Naive thymus-derived CD8-positive, alpha-beta T cell (primary cell): ENCODE results near the gene SPRED1. TPM values are rescaled to one million over a fixed set of nuclear protein-coding genes. Genes with fewer than 3 reads are reported as not detected.

ENCODE experiments used
- ATAC-seq, 2 donors: fragments of 150-1000 bp; cut with Tn5 transposase in 1 of 2; sonication (Bioruptor Pico), chemical (Tn5 transposase) in 1 of 2; 1 replicate in 1 of 2; 2 replicates in 1 of 2; pipeline ENCODE4 v1.10.0; 2021; ENCODE audit warnings: mild to moderate bottlenecking in 2 of 2, moderate library complexity in 2 of 2
- POLR2A ChIA-PET: fragments of 350-600 bp; sonication (Branson Sonifier 250); formaldehyde crosslinking; loops from one replicate; lab custom pipeline; 2021; ENCODE audit warnings: antibody characterized with exemption; lab: Charles Lee
- DNase-seq, 10 donors: peaks; one replicate each; pipeline versions ENCODE4 v3.0.0 to v3.0.0-alpha.2; 2020 to 2022
- H3K27ac Mint-ChIP-seq, 10 donors: one replicate each; pipeline ENCODE4 v1.8.0; 2020 to 2022; ENCODE audit warnings: mild to moderate bottlenecking in 10 of 10, mixed read lengths in 10 of 10, moderate library complexity in 4 of 10, inconsistent platforms in 1 of 10
- H3K27me3 Mint-ChIP-seq, 5 donors: one replicate each; pipeline ENCODE4 v1.8.0; 2021 to 2022; ENCODE audit warnings: mixed read lengths in 5 of 5
- H3K36me3 Mint-ChIP-seq, 3 donors: one replicate each; pipeline ENCODE4 v1.8.0; 2020 to 2022; ENCODE audit warnings: mixed read lengths in 3 of 3, mild to moderate bottlenecking in 2 of 3, inconsistent platforms in 1 of 3
- H3K4me1 Mint-ChIP-seq, 4 donors: one replicate each; pipeline ENCODE4 v1.8.0; 2021 to 2022; ENCODE audit warnings: mixed read lengths in 4 of 4
- H3K4me3 Mint-ChIP-seq, 10 donors: one replicate each; pipeline ENCODE4 v1.8.0; 2020 to 2022; ENCODE audit warnings: mild to moderate bottlenecking in 10 of 10, mixed read lengths in 10 of 10, moderate library complexity in 6 of 10, inconsistent platforms in 1 of 10
- H3K9me3 Mint-ChIP-seq, 9 donors: one replicate each; pipeline ENCODE4 v1.8.0; 2020 to 2022; ENCODE audit warnings: mixed read lengths in 9 of 9, mild to moderate bottlenecking in 3 of 9, inconsistent platforms in 1 of 9, moderate library complexity in 1 of 9
- polyA plus RNA-seq, 3 donors: library from polyadenylated mRNA; unstranded; fragments of 300-500 nt; fragmentation: Illumina TruSeq; gene quantifications; one replicate each; pipeline ENCODE4 v1.2.3, GENCODE V29; 2021
- total RNA-seq, 8 experiments: library from RNA in 2 of 8; stranded (reverse) in 2 of 8; gene quantifications; one replicate each; pipeline ENCODE4 v1.2.3 and lab custom pipeline; 2021 to 2026

SPRED1 gene
- total RNA-seq (under 1 TPM; 0.41 to 0.75 TPM), polyA plus RNA-seq (under 1 TPM; 0.09 to 0.24 (median 0.11) TPM), total RNA-seq (lab: John Stamatoyannopoulos, UW) (0 to 11.4 (median 0.90) reads per million in 6 experiments)

GRCh38 chr15:38252481-38253350 lies at the start of gene SPRED1:
Gene SPRED1 (plus strand): TSS chr15:38252836. CDS start chr15:38253186, 350 bp downstream.
- H3K4me1 Mint-ChIP-seq = peaks cover 13 to 35% (median 33%) of the 10 kb centered on the region in 4 donors
- peak within 1 kb of the TSS; percentile 85 to 98 (median 92) for H3K4me3 Mint-ChIP-seq
- peak; percentile 21 to 33 for ATAC-seq
- no peaks in the 10 kb centered on the region for H3K36me3 Mint-ChIP-seq
- H3K27me3 Mint-ChIP-seq = peaks cover 7 to 22% (median 11%) of the 10 kb centered on the region in 5 donors
- H3K27ac Mint-ChIP-seq = peak within 1 kb of the TSS in 9 of 10 donors; percentile 53 to 88 (median 69)
- peak in 7 of 10 donors; percentile 4 to 26 (median 14) for DNase-seq
- POLR2A ChIA-PET = interaction anchor here (0.6 kb wide), 1 partner anchor 144 kb away, joined by 4 read pairs; no protein-coding TSS in a partner anchor
- H3K9me3 Mint-ChIP-seq = no peaks in the 10 kb centered on the region

- Mint-ChIP-seq H3K9me3 (peaks cover 0 to 4% (median 0%) of the 10 kb centered on the region in 9 donors), H3K4me3 (no peak overlapping the region), H3K4me1 (no peaks in the 10 kb centered on the region), H3K27ac (no peak overlapping the region), H3K36me3 (no peaks in the 10 kb centered on the region), H3K27me3 (peaks cover 10 to 53% (median 19%) of the 10 kb centered on the region in 5 donors)
- POLR2A ChIA-PET = no interaction called here
- ATAC-seq (no peak), DNase-seq (no peak)
Observed at GRCh38 chr15:38205526-38206272, 46.9 kb upstream of the SPRED1 start.

- peaks cover 12 to 62% (median 14%) of the 10 kb centered on the region in 5 donors for H3K27me3 Mint-ChIP-seq
- peaks cover 0 to 4% (median 0%) of the 10 kb centered on the region in 9 donors for H3K9me3 Mint-ChIP-seq
- ATAC-seq = no peak
- H3K4me1 Mint-ChIP-seq = no peaks in the 10 kb centered on the region
- H3K4me3 Mint-ChIP-seq = no peak overlapping the region
- DNase-seq = no peak
- H3K36me3 Mint-ChIP-seq = no peaks in the 10 kb centered on the region
- POLR2A ChIA-PET = no interaction called here
- no peak overlapping the region for H3K27ac Mint-ChIP-seq
Observed at GRCh38 chr15:38207621-38208020, 45.0 kb upstream of the SPRED1 start.

- no peak overlapping the region for H3K27ac Mint-ChIP-seq
- no peak overlapping the region for H3K4me3 Mint-ChIP-seq
Observed at GRCh38 chr15:38208206-38208605, 44.4 kb upstream of the SPRED1 start.

GRCh38 chr15:38208779-38209178 lies 43.9 kb upstream of the SPRED1 start:
- Mint-ChIP-seq H3K4me1 (no peaks in the 10 kb centered on the region), H3K36me3 (no peaks in the 10 kb centered on the region), H3K27ac (no peak overlapping the region), H3K9me3 (peaks cover 0 to 2% (median 0%) of the 10 kb centered on the region in 9 donors), H3K27me3 (peaks cover 4 to 59% (median 11%) of the 10 kb centered on the region in 5 donors), H3K4me3 (no peak overlapping the region)
- ATAC-seq (no peak), DNase-seq (no peak)
- POLR2A ChIA-PET = no interaction called here

More at GRCh38 chr15:38208206-38208605, 44.4 kb upstream of the SPRED1 start:
- DNase-seq = no peak
- Mint-ChIP-seq H3K36me3 (no peaks in the 10 kb centered on the region), H3K9me3 (peaks cover 0 to 4% (median 0%) of the 10 kb centered on the region in 9 donors), H3K4me1 (no peaks in the 10 kb centered on the region), H3K27me3 (peaks cover 9 to 63% (median 13%) of the 10 kb centered on the region in 5 donors)
- POLR2A ChIA-PET = no interaction called here
- no peak for ATAC-seq

- DNase-seq (no peak), ATAC-seq (no peak)
- Mint-ChIP-seq H3K27ac (no peak overlapping the region), H3K4me3 (no peak overlapping the region), H3K9me3 (no peaks in the 10 kb centered on the region), H3K4me1 (no peaks in the 10 kb centered on the region), H3K27me3 (peaks cover 3 to 53% (median 11%) of the 10 kb centered on the region in 5 donors), H3K36me3 (no peaks in the 10 kb centered on the region)
- POLR2A ChIA-PET = no interaction called here
Observed at GRCh38 chr15:38211249-38211648, 41.4 kb upstream of the SPRED1 start.

- no peak for DNase-seq
- Mint-ChIP-seq H3K36me3 (no peaks in the 10 kb centered on the region), H3K4me3 (no peak overlapping the region), H3K9me3 (no peaks in the 10 kb centered on the region), H3K27me3 (peaks cover 5 to 50% (median 11%) of the 10 kb centered on the region in 5 donors), H3K27ac (no peak overlapping the region), H3K4me1 (peaks cover 0 to 3% (median 0%) of the 10 kb centered on the region in 4 donors)
- no peak for ATAC-seq
- POLR2A ChIA-PET = no interaction called here
Observed at GRCh38 chr15:38211811-38212210, 40.8 kb upstream of the SPRED1 start.

GRCh38 chr15:38212729-38213351 lies 39.8 kb upstream of the SPRED1 start:
- Mint-ChIP-seq H3K27ac (no peak overlapping the region), H3K4me1 (peaks cover 0 to 9% (median 1%) of the 10 kb centered on the region in 4 donors), H3K36me3 (no peaks in the 10 kb centered on the region), H3K27me3 (peaks cover 5 to 40% (median 10%) of the 10 kb centered on the region in 5 donors), H3K9me3 (no peaks in the 10 kb centered on the region), H3K4me3 (no peak overlapping the region)
- no peak for DNase-seq
- ATAC-seq = no peak
- POLR2A ChIA-PET = no interaction called here

GRCh38 chr15:38213356-38213755 lies 39.3 kb upstream of the SPRED1 start:
- Mint-ChIP-seq H3K27ac (no peak overlapping the region), H3K27me3 (peaks cover 3 to 36% (median 11%) of the 10 kb centered on the region in 5 donors), H3K4me1 (peaks cover 0 to 9% (median 1%) of the 10 kb centered on the region in 4 donors), H3K36me3 (no peaks in the 10 kb centered on the region), H3K4me3 (no peak overlapping the region), H3K9me3 (no peaks in the 10 kb centered on the region)
- POLR2A ChIA-PET = no interaction called here
- ATAC-seq (no peak), DNase-seq (no peak)

GRCh38 chr15:38215707-38216106 lies 36.9 kb upstream of the SPRED1 start:
- ATAC-seq (no peak), DNase-seq (no peak)
- Mint-ChIP-seq H3K4me1 (peaks cover 0 to 9% (median 1%) of the 10 kb centered on the region in 4 donors), H3K9me3 (no peaks in the 10 kb centered on the region), H3K27me3 (peaks cover 5 to 34% (median 7%) of the 10 kb centered on the region in 5 donors), H3K4me3 (no peak overlapping the region), H3K27ac (no peak overlapping the region), H3K36me3 (no peaks in the 10 kb centered on the region)
- POLR2A ChIA-PET = no interaction called here

GRCh38 chr15:38216763-38217162 lies 35.9 kb upstream of the SPRED1 start:
- H3K4me3 Mint-ChIP-seq = no peak overlapping the region
- H3K9me3 Mint-ChIP-seq = no peaks in the 10 kb centered on the region
- H3K27me3 Mint-ChIP-seq = peaks cover 4 to 23% (median 9%) of the 10 kb centered on the region in 5 donors
- H3K36me3 Mint-ChIP-seq = no peaks in the 10 kb centered on the region
- DNase-seq (no peak), ATAC-seq (no peak)
- peaks cover 0 to 9% (median 1%) of the 10 kb centered on the region in 4 donors for H3K4me1 Mint-ChIP-seq
- no peak overlapping the region for H3K27ac Mint-ChIP-seq
- POLR2A ChIA-PET = no interaction called here

GRCh38 chr15:38217191-38217595 lies 35.4 kb upstream of the SPRED1 start:
- no peaks in the 10 kb centered on the region for H3K36me3 Mint-ChIP-seq
- H3K4me1 Mint-ChIP-seq = peaks cover 0 to 9% (median 1%) of the 10 kb centered on the region in 4 donors
- no peak for ATAC-seq
- DNase-seq = peak in 1 of 10 donors; percentile 1
- H3K27ac Mint-ChIP-seq = no peak overlapping the region
- H3K27me3 Mint-ChIP-seq = peaks cover 4 to 19% (median 9%) of the 10 kb centered on the region in 5 donors
- H3K9me3 Mint-ChIP-seq = no peaks in the 10 kb centered on the region
- H3K4me3 Mint-ChIP-seq = no peak overlapping the region
- POLR2A ChIA-PET = no interaction called here
